ENCODE measurements around the gene AURKB. TPM values are rescaled to one million over a fixed set of nuclear protein-coding genes. Genes with fewer than 3 reads are reported as not detected.

The AURKB gene
- total RNA-seq = 15.1 and 77.7 TPM in 2 replicates
- polyA plus RNA-seq = 17.8 and 133 TPM in 2 replicates

DNA sequence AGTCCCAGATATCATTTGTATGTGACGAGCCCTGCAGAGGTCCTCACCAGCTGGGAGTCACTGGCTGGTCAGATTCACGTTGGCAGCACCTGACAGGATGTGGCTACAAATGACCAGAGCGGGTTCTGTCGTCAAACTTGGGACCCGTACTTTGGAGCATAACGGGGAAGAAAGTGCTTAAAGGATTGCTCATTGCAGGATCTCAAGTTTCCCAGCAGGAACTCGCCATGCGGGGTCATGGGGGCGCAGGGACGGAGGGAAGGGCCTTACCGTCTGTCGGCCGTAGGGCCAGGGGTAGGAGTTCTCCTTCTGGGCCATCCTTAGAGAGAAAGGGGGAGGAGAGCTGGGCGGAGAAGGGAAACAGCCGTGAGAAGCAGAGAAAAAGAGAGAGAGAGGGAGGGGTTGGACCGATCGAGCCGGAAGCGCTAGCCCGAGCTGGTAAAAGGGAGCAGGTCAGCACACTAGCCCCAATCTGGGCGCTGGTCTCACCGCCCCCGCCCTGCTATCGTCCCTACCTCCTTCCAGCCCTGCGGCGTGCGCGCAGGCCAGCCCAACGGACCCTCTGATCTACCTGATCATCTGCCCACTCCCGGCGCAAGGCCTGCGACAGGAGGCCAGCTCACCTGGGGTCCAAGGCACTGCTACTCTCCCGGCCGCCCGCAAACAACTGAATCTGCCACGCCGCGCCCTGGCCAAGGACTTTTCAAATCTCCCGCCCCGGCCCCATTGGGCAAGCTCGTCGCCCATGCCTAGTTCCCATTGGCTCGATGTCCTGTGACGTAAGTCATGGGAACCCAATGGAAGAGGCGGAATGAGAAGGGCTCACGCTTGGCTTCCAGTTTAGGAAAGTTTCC, at the start of gene AURKB:
Gene AURKB (minus strand): TSS at position 669 of the 854 bp plus-strand sequence. CDS start 351 bp downstream, at position 318.
- peaks cover 5% of the 10 kb centered on the region for H3K36me3 ChIP-seq
- TF ChIP-seq, protein P1, sequence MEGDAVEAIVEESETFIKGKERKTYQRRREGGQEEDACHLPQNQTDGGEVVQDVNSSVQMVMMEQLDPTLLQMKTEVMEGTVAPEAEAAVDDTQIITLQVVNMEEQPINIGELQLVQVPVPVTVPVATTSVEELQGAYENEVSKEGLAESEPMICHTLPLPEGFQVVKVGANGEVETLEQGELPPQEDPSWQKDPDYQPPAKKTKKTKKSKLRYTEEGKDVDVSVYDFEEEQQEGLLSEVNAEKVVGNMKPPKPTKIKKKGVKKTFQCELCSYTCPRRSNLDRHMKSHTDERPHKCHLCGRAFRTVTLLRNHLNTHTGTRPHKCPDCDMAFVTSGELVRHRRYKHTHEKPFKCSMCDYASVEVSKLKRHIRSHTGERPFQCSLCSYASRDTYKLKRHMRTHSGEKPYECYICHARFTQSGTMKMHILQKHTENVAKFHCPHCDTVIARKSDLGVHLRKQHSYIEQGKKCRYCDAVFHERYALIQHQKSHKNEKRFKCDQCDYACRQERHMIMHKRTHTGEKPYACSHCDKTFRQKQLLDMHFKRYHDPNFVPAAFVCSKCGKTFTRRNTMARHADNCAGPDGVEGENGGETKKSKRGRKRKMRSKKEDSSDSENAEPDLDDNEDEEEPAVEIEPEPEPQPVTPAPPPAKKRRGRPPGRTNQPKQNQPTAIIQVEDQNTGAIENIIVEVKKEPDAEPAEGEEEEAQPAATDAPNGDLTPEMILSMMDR (IDR thresholded peaks at IDR 0.05; ENCODE audit: low read depth, low read length) = no peak
- peak within 1 kb of the TSS; percentile 77 for H3K27ac ChIP-seq
- H3K4me3 ChIP-seq = peak within 1 kb of the TSS; percentile 67
- peaks cover 5% of the 10 kb centered on the region for H3K4me1 ChIP-seq (ENCODE audit: low read depth)
- DNase-seq (ENCODE audit: low read depth in 1 of 2, low spot score in 1 of 2) = peak; percentile 96 to 97
- H3K27me3 ChIP-seq = no peaks in the 10 kb centered on the region
- H3K9me3 ChIP-seq (ENCODE audit: low read depth) = no peaks in the 10 kb centered on the region

DNA sequence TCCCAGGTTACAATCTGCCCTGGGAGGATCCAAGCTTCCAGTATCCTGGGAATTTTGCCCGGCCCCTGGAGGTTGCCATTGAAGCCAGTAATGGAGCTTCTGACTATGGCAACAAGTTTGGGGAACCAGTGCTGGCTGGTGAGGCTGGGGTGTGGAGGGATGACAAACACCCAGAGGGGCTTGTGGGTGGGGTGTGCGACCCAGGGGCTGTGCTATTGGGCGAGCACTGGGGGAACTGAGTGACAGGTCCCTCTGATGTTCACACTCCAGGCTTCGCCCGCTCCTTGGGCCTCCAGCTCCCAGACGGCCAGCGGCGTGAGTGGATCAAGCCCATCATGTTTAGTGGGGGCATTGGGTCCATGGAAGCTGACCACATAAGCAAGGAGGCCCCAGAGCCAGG, 47.4 kb upstream of the AURKB start:
- Histone ChIP-seq H3K36me3 (peaks cover 26% of the 10 kb centered on the region), H3K9me3 (ENCODE audit: low read depth) (no peaks in the 10 kb centered on the region), H3K27me3 (no peaks in the 10 kb centered on the region), H3K4me3 (no peak overlapping the region), H3K27ac (no peak overlapping the region), H3K4me1 (ENCODE audit: low read depth) (no peaks in the 10 kb centered on the region)
- no peak for DNase-seq (ENCODE audit: low read depth in 1 of 2, low spot score in 1 of 2)
- TF ChIP-seq, protein P1 (IDR thresholded peaks at IDR 0.05; ENCODE audit: low read depth, low read length) = no peak

DNA sequence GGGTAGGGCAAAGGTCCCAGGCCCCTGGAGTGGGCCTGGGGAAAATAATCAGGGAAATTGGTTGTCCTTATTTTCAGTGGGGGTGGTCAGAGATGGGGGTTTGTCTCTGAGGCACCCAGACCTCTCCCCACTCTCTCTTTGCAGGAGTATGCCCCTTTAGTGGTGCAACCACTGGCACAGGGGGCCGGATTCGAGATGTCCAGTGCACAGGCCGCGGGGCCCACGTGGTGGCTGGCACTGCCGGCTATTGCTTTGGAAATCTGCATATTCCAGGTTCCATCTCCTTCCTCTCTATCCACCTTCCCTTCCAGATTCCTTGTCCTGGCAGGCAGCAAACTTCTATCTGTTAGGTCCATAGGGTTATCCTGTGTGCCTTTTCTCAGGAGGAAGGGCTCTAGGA, 46.3 kb upstream of the AURKB start:
- no peaks in the 10 kb centered on the region for H3K27me3 ChIP-seq
- H3K4me3 ChIP-seq = no peak overlapping the region
- TF ChIP-seq, protein P1 (IDR thresholded peaks at IDR 0.05; ENCODE audit: low read depth, low read length) = no peak
- peaks cover 21% of the 10 kb centered on the region for H3K36me3 ChIP-seq
- H3K4me1 ChIP-seq (ENCODE audit: low read depth) = no peaks in the 10 kb centered on the region
- no peak for DNase-seq (ENCODE audit: low read depth in 1 of 2, low spot score in 1 of 2)
- no peak overlapping the region for H3K27ac ChIP-seq
- no peaks in the 10 kb centered on the region for H3K9me3 ChIP-seq (ENCODE audit: low read depth)

DNA sequence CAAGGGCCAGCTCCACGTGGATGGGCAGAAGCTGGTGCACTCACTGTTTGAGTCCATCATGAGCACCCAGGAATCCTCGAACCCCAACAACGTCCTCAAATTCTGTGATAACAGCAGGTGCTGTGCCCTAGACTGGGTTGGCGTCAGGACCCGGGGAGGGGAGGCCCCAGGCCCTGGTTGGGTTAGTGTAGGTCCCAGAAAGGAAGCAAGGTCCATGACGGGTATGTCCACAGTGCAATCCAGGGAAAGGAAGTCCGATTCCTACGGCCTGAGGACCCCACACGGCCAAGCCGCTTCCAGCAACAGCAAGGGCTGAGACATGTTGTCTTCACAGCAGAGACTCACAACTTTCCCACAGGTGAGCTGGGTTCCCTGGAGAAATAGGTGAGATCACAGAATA, 45.9 kb upstream of the AURKB start:
- Histone ChIP-seq H3K4me3 (no peak overlapping the region), H3K36me3 (peaks cover 21% of the 10 kb centered on the region), H3K27me3 (no peaks in the 10 kb centered on the region), H3K27ac (no peak overlapping the region), H3K9me3 (ENCODE audit: low read depth) (no peaks in the 10 kb centered on the region), H3K4me1 (ENCODE audit: low read depth) (no peaks in the 10 kb centered on the region)
- TF ChIP-seq, protein P1 (IDR thresholded peaks at IDR 0.05; ENCODE audit: low read depth, low read length) = no peak
- DNase-seq (ENCODE audit: low read depth in 1 of 2, low spot score in 1 of 2) = no peak

DNA sequence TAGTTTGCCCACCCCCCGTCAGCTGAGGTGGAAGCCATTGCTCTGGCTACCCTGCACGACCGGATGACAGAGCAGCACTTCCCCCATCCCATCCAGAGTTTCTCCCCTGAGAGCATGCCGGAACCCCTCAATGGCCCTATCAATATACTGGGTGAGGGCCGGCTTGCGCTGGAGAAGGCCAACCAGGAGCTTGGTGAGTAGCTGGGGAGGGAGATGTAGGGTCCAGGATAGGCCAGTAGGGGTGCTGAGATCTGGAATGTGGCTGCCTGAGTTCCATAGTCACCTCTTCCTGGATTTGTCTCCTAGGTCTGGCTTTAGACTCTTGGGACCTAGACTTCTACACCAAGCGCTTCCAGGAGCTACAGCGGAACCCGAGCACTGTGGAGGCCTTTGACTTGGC, 45.1 kb upstream of the AURKB start:
- Histone ChIP-seq H3K9me3 (ENCODE audit: low read depth) (no peaks in the 10 kb centered on the region), H3K4me3 (no peak overlapping the region), H3K36me3 (peaks cover 21% of the 10 kb centered on the region), H3K4me1 (ENCODE audit: low read depth) (no peaks in the 10 kb centered on the region), H3K27me3 (no peaks in the 10 kb centered on the region), H3K27ac (no peak overlapping the region)
- TF ChIP-seq, protein P1 (IDR thresholded peaks at IDR 0.05; ENCODE audit: low read depth, low read length) = peak; percentile 14
- no peak for DNase-seq (ENCODE audit: low read depth in 1 of 2, low spot score in 1 of 2)
